GM18502 (cell line): Measurements from ENCODE around the gene MCTP2.
"Not testable (repeated sequence)": the region's sequence is repeated elsewhere in the genome, so short reads cannot be mapped to it uniquely, and the experiment has no call there.

Source experiments
- ATAC-seq: cut with Tn5 transposase; IDR thresholded peaks from one replicate; pipeline ENCODE4 v1.9.1; 2021; ENCODE audit warnings: mild to moderate bottlenecking; ENCODE audit not compliant: unreplicated experiment, poor library complexity

MCTP2 gene

GRCh38 chr15:94233441-94233840 is 2.1 kb downstream of the MCTP2 start:
- no peak for ATAC-seq

- ATAC-seq: no peak
Measured at GRCh38 chr15:94234300-94234699, 2.9 kb downstream of the MCTP2 start.

- ATAC-seq: no peak
Measured at GRCh38 chr15:94235041-94235440, 3.7 kb downstream of the MCTP2 start.

GRCh38 chr15:94235646-94236045 is 4.3 kb downstream of the MCTP2 start:
- ATAC-seq: no peak

- ATAC-seq: no peak
Measured at GRCh38 chr15:94236608-94237007, 5.2 kb downstream of the MCTP2 start.

- ATAC-seq: no peak
Measured at GRCh38 chr15:94237903-94238302, 6.5 kb downstream of the MCTP2 start.

GRCh38 chr15:94238539-94239118 is 7.3 kb downstream of the MCTP2 start:
- peak; percentile 71 for ATAC-seq

- no peak for ATAC-seq
Measured at GRCh38 chr15:94239474-94239873, 8.1 kb downstream of the MCTP2 start.

- ATAC-seq: no peak
Measured at GRCh38 chr15:94240480-94240879, 9.1 kb downstream of the MCTP2 start.

GRCh38 chr15:94242257-94242656 is 10.9 kb downstream of the MCTP2 start:
- ATAC-seq: no peak

- not testable (repeated sequence) for ATAC-seq
Measured at GRCh38 chr15:94243003-94243402, 11.6 kb downstream of the MCTP2 start.

GRCh38 chr15:94243418-94243817 is 12.1 kb downstream of the MCTP2 start:
- no peak for ATAC-seq

- ATAC-seq: no peak
Measured at GRCh38 chr15:94246016-94246415, 14.7 kb downstream of the MCTP2 start.

GRCh38 chr15:94247789-94248638 is 16.7 kb downstream of the MCTP2 start:
- no peak for ATAC-seq

GRCh38 chr15:94250801-94251200 is 19.4 kb downstream of the MCTP2 start:
- ATAC-seq: no peak

- ATAC-seq: no peak
Measured at GRCh38 chr15:94252223-94252766, 20.9 kb downstream of the MCTP2 start.

- ATAC-seq: no peak
Measured at GRCh38 chr15:94252906-94253491, 21.6 kb downstream of the MCTP2 start.

- ATAC-seq: peak; percentile 60
Measured at GRCh38 chr15:94253742-94254141, 22.4 kb downstream of the MCTP2 start.

GRCh38 chr15:94255540-94255939 is 24.2 kb downstream of the MCTP2 start:
- ATAC-seq: no peak

- ATAC-seq: no peak
Measured at GRCh38 chr15:94256511-94256910, 25.1 kb downstream of the MCTP2 start.

- ATAC-seq: peak; percentile 3
Measured at GRCh38 chr15:94257776-94258175, 26.4 kb downstream of the MCTP2 start.
